HG03457 (cell line): ENCODE results near the gene ATP10A.

Experiments used
- ATAC-seq: cut with Tn5 transposase; IDR thresholded peaks from one replicate; pipeline ENCODE4 v1.9.1; 2021; ENCODE audit warnings: moderate number of reproducible peaks; ENCODE audit not compliant: unreplicated experiment

ATP10A gene

GRCh38 chr15:25742776-25743547 lies 120.2 kb downstream of the ATP10A start:
- ATAC-seq: no peak

- ATAC-seq: no peak
Observed at GRCh38 chr15:25742041-25742730, 120.9 kb downstream of the ATP10A start.

- ATAC-seq: no peak
Observed at GRCh38 chr15:25741256-25741580, 121.9 kb downstream of the ATP10A start.

GRCh38 chr15:25740383-25741255 lies 122.5 kb downstream of the ATP10A start:
- ATAC-seq: no peak

GRCh38 chr15:25739687-25740121 lies 123.4 kb downstream of the ATP10A start:
- no peak for ATAC-seq

- ATAC-seq: no peak
Observed at GRCh38 chr15:25738171-25738965, 124.8 kb downstream of the ATP10A start.

- ATAC-seq: no peak
Observed at GRCh38 chr15:25737218-25737643, 125.9 kb downstream of the ATP10A start.

- ATAC-seq: no peak
Observed at GRCh38 chr15:25736461-25736860, 126.7 kb downstream of the ATP10A start.

GRCh38 chr15:25735550-25736384 lies 127.4 kb downstream of the ATP10A start:
- no peak for ATAC-seq

GRCh38 chr15:25734680-25735355 lies 128.3 kb downstream of the ATP10A start:
- ATAC-seq: no peak

GRCh38 chr15:25733856-25734679 lies 129.1 kb downstream of the ATP10A start:
- no peak for ATAC-seq

GRCh38 chr15:25733036-25733855 lies 129.9 kb downstream of the ATP10A start:
- no peak for ATAC-seq

- ATAC-seq: no peak
Observed at GRCh38 chr15:25732191-25732590, 130.9 kb downstream of the ATP10A start.

GRCh38 chr15:25731411-25731810 lies 131.7 kb downstream of the ATP10A start:
- no peak for ATAC-seq

- no peak for ATAC-seq
Observed at GRCh38 chr15:25730918-25731317, 132.2 kb downstream of the ATP10A start.

GRCh38 chr15:25728816-25729215 lies 134.3 kb downstream of the ATP10A start:
- no peak for ATAC-seq

- no peak for ATAC-seq
Observed at GRCh38 chr15:25727867-25728600, 135.1 kb downstream of the ATP10A start.
